Medulla oblongata (tissue), 1 donor: ENCODE data around the gene BANF1.

Source experiments
- DNase-seq: peaks from one replicate; pipeline ENCODE4 v3.0.0-alpha.2; 2015; ENCODE audit errors: extremely low spot score

BANF1 gene, protein sequence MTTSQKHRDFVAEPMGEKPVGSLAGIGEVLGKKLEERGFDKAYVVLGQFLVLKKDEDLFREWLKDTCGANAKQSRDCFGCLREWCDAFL

DNA sequence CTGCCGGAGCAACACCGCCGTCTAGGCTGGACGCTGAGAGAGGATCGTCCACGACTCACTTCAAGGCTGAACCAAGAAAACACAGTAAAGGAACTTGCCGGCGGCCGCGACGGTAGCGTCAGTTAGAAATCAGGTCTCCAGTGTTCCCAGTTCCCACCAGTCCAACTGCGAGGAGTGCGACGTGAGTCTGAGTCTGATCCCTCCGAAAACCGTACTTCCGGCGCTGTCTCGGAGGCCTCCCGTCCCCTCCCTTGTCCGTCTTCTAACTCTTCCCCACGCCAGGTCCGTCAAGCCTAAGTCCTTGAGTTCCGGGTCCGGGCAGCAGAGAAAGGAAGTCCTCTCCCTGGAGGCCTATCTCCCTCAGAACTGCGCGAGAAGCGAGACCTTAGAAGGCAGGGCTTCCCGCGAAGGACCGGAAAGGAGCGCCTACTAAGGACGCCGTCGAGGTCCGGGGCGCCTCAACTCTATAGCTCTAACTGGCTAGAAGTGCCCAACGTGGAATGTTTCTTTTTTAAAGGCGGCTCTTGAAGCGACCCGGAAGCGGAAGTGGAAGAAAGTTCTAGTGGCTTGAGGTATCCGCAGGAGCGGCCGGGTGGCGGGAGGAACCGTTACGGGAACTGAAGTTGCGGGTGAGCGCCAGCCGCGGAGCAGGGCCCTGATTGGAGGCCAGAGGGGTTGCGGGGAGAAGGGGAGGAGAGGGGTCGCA is at the start of gene BANF1, which contains the start of gene EIF1AD:
Gene BANF1, plus strand, starts transcription at position 562 of the 706 bp plus-strand sequence. CDS start 748 bp downstream, outside the sequence.
Gene EIF1AD, minus strand, starts transcription at position 216 of the 706 bp plus-strand sequence. CDS start 1,768 bp downstream, outside the sequence.
- DNase-seq: peak; percentile 98

DNA sequence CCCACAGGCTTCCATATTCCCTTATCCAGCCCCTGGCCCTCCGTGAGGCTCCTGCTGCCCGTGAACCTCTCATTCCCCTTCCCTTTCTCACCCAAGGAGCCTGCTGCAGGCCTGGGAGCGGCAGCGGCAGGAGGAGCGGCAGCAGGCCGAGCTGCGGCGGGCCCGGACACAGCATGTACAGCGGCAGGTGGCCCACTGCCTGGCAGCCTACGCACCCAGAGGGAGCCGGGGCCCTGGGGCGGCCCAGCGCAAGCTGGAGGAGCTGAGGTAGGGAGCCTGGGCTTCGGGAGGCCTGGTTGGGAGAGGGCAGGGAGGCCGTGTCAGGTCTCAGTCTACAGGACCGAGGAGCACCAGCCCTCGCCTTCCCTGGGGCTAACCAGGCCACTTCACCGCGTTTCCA is 48.8 kb upstream of the BANF1 start:
- DNase-seq: no peak

DNA sequence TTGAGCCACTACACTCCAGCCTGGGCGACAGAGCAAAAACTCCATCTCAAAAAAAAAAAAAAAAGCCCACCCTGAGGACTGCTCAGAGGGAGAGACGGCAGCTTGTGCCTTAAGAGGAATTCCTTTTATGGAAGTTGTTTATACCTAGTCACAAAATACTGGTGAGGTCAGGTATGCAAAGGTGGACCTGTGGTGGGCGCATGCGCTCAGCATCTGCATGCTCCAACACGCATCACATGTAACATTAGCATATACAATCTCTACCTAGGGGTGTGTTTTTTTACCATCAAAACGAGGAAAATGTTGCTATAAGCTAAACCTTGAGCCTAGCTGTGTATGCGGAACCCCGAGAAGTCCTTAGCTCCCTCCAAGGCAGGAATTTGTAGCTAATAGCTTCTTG is 47.5 kb upstream of the BANF1 start:
- no peak for DNase-seq

DNA sequence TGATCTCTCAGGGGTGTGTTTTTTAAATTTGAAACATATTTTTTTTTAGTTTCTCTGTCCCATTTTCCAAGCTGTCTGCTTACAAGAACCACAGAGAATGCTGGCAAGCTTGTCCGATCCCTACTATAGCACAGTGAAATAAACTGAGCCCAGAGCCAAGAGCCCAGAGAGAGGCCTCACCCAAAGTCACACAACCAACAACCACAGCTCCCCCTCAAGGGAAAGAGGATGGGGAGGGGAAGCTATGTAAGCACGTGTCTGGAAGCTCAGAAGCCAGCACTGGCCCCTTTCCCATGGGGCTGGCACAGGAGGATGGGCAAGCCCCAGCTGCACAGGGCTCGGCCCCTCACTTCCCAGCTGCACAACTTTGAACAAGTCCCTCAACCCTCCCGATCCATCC is 44.0 kb upstream of the BANF1 start:
- no peak for DNase-seq

DNA sequence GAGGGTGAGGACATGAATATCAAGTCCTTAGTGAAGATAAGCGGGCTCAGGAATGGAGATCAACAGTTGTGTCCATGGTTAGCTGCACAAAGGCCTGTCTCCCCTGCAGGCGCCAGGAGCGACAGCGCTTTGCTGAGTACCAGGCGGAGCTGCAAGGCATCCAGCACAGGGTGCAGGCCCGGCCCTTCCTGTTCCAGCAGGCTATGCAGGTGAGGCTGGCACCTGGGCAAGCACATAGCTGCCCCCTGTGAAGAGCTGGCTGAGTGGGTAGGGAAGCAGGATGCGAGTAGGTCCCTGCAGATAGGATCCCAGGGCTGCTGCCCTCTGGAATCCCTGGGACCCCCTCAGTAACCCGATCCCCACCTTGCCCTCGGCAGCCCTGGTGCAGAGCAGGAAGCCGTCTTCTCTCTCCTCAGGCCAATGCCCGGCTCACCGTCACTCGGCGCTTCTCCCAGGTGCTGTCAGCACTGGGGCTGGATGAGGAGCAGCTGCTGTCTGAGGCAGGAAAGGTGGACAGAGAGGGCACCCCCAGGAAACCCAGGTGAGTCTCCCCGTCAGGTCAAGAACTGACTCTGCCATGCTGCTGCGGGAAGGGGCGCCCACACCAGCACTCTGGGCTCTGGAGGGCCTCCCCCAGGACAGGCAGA is 43.4 kb upstream of the BANF1 start:
- no peak for DNase-seq

DNA sequence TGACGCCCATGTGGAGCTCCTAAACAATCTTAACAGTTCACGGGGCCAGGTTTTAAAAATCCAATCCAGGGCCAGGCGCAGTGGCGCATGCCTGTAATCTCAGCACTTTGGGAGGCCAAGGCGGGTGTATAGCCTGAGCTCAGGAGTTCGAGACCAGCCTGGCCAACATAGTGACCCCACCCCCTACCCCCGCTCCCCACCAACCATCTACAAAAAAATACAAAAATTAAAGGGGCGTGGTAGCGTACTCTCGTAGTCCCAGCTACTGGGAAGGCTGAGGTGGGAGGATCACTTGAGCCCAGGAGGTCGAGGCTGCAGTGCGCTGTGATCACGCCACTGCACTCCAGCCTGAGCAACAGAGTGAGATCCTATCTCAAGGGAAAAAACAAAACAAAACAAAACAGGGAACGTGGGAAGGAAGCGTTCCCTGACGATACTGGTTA is 41.5 kb upstream of the BANF1 start:
- DNase-seq: no peak

DNA sequence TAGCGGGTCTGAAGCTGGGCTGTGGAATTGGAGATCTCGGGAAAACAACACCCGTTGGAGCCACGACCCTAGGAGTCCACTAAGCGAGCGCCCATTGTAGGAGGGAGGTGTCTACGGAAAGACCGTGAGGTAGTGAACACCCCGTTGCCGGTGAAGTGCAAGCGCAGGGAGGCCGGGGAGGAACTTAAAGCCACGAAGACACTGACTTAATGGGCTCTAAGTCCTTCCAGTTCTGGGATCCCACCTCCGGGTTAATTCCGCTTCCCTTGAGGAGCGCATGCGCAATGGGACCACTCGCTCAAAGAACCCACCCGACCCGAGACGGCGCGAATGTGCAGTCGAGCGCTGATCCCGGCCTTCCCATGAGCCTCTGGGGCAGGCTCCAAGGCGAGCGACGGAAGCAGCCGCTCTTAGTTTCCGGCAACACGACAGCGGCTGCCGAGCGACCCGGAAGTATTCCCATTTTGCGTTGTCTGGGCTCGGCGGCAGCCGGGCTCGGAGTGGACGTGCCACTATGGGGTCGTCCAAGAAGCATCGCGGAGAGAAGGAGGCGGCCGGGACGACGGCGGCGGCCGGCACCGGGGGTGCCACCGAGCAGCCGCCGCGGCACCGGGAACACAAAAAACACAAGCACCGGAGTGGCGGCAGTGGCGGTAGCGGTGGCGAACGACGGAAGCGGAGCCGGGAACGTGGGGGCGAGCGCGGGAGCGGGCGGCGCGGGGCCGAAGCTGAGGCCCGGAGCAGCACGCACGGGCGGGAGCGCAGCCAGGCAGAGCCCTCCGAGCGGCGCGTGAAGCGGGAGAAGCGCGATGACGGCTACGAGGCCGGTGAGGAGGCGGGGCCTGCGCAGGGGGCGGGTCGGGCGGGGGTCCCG is 40.8 kb upstream of the BANF1 start, which contains the start of gene SART1:
Gene SART1, plus strand, starts transcription at position 468 of the 874 bp plus-strand sequence. Its CDS starts 47 bp downstream, at position 515.
- DNase-seq: peak; percentile 99

DNA sequence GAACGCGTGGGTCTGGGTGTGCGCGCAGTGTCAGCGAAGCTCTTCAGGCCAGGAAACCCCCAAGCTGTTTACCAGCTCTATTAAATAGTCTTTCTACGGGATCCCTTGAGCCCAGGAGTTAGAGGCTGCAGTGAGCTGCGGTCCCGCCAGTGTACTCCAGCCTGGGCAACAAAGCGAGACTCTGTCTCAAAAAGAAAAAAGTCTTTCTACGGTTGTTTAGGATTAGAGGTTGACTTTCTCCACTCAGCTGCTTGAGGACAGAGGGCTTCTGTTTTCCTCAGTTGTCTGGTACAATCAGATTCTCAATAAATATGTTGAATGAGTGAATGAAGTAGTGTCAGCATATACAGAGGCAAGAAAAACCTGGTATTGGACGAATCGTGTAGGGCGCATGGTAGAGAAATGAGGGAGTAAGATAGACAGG is 40.1 kb upstream of the BANF1 start:
- no peak for DNase-seq

DNA sequence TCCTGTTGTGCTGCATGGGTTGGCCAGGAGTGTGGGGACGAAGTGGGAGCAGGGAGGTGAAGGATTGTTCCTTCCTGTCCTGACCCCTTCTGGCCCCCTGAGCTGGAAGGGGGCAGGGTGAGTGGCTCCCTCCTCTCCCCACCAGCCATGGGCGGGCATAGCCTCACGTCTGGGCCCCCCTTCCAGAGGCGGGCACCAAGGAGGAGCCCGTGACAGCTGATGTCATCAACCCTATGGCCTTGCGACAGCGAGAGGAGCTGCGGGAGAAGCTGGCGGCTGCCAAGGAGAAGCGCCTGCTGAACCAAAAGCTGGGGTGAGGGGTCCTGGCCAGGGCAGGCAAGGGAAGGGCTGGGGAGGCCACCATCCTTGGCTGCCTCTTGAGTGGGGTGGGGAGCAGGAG is 37.4 kb upstream of the BANF1 start:
- DNase-seq: no peak

DNA sequence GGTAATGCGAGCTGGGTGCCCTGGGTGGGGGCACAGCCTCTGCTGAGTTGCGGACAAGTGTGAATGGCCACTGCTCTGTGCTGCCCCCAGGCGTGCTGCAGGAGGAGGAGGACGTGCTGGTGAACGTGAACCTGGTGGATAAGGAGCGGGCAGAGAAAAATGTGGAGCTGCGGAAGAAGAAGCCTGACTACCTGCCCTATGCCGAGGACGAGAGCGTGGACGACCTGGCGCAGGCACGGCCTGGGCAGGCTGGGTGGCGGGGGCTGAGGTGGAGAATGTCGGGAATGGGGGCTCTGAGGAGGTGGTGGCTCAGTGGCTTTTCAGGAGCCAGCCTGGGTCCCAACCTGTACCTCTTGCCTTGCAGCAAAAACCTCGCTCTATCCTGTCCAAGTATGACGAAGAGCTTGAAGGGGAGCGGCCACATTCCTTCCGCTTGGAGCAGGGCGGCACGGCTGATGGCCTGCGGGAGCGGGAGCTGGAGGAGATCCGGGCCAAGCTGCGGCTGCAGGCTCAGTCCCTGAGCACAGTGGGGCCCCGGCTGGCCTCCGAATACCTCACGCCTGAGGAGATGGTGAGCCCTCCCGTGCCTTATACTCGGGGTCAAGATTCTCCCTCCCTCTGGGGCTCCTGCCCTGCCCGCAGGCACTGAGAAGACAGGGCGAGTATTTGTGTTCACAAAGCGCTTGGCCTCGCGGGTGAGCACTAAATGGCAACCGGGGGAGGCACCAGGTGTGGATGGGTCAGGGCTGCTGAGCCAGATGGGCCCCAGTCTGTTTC is 36.1 kb upstream of the BANF1 start:
- DNase-seq: no peak

DNA sequence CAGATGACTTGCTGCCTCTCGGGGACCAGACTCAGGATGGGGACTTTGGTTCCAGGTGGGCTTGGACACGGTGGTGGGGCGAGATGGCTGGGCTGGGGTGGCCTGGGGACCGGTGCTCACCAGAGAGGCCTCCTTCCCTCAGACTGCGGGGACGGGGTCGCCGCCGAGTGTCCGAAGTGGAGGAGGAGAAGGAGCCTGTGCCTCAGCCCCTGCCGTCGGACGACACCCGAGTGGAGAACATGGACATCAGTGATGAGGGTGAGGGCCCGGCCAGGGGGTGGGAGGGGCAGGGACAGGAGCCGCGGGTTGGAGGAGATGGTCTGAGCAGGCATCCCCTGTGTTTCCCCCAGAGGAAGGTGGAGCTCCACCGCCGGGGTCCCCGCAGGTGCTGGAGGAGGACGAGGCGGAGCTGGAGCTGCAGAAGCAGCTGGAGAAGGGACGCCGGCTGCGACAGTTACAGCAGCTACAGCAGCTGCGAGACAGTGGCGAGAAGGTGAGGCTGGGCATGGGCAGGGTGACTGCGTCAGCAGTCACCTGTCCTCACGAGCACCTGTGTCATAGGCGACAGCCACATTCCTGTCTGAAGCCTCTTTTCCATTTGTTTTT is 34.9 kb upstream of the BANF1 start:
- no peak for DNase-seq

DNA sequence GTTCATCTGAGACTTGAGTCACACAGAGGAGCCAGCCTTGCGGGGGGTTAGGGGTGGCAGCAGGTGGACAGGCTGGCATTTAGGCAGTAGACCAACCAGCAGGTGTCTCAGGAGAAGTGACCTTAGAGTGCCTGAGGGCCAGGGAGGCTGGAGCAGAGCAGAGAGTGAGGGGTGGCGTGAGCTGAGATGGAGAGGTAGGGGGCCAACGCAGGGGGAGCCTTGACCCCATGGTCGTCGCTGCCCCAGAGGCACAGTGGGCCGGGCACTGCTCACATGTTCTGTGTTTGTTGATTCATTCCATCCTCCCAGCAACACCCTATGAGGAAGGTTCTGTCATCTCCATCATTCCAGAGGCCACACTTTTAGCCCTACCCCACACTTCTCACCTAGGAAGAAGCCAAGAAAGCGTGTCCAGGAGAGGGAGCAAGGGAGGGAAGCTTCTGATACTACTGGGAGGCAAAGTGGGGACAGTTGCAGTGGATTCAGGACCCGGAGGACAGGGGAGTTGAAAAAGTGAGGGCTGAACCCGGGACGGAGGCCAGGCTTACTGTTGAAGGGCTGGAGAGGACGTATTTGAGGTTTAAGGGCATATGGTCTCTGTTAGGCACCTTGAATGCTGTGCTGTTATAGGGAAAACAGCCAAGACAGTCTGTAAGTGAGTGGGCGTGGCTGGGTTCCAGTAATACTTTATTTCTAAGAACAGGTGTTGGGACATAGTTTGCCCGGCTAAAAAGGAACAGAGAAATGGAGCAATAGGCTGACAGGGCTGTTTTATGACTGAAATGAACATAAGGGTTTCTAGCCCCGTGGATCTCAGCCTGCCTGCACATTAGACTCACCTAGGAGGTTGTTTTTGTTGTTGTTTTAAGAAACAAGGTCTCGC is 33.5 kb upstream of the BANF1 start:
- DNase-seq: no peak

DNA sequence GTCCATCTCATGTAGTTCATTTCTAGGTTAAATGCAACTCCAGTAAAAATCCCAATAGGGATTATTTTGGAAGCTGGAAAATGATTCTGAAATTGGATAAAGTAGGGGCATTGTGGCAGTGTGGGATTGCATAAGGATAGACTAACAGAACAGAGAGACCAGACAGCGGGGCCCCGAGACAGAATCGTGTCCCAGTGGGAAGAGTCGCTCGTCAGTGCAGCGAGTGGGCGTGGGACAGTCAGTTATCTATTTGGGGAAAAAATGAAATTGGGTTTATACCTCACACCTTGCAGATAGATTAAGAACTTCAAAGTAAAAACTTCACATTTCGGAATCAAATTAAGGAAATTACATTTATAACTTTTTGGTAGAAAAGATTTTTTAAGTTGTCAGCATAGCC is 30.2 kb upstream of the BANF1 start:
- no peak for DNase-seq

DNA sequence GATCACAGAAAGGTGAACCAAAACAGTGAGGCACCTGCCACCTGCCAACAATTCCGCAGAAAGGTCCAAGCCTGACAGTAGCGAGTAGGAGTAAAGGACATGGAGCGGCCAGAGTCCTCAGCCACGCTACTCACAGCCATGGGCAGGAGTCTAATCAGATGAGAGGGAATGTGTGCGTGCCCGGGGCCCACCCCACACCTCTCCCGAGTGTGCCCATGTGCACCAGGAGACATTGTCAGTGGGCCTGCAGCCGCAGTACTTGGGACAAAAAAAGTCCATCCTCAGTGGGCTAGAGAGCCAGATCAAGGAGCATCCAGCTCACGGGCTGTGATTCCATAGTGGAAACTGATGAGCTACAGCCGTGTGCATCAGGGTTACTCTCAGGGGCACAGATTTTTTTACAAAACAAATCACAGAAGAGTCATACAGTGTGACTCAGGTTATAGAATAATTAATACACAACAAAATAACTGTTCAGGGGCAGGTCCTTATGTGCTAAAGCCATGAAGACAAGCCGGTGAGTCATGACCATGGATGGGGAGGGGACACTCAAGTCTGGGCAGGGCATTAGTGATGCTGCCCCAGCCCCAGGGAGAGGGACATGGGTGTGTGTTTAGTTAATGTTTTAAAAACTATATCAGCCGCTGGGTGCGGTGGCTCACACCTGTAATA is 28.7 kb upstream of the BANF1 start:
- DNase-seq: no peak

DNA sequence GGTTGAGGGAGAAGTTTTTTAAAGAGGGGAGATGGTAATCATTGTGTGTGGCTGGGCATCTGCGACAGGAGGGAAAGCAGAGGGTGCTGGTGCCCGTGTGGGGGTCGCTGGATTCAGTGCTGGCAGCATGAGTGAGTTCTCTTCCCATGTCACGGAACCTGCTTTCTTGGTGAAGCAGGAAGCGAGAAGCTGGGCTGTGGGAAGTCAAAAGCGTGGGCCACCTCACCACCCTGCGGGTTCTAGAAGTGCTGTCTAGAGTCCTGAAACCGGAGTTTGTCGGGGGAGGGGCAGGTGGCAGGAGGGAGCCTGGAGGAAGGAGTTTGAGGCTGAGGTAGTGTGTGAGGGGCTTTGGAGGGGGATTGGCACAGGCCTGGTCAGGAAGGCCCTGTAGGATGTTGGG is 26.5 kb upstream of the BANF1 start:
- no peak for DNase-seq

DNA sequence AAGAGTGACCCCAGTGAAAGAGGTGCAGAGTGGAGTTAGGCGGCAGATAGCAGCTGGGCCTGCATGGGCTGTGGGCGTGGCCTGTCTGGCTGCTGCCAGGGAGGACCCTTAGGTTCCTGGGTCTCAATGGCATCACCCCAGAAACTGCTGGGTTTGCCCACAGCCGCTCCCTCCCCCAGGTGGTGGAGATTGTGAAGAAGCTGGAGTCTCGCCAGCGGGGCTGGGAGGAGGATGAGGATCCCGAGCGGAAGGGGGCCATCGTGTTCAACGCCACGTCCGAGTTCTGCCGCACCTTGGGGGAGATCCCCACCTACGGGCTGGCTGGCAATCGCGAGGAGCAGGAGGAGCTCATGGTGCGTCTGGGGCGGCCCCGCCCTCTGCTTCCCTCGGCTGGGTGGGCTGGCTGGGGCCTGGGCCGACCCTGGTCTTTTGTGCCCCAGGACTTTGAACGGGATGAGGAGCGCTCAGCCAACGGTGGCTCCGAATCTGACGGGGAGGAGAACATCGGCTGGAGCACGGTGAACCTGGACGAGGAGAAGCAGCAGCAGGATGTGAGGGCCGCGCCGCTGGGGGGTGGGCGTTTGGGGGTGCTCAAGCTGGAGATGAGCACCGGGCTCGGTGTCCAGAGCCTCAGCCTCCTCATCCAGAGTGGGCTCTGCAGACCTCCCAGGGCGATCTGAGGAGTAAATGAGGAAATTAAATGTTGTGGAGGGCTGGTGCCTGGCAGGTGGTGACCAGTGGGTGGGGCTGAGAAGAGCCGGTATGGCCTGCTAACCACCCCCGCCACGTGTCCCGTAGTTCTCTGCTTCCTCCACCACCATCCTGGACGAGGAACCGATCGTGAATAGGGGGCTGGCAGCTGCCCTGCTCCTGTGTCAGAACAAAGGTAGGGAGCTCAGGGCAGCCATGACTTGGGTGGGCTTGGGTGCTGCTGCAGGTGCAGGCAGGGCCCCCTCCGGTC is 25.8 kb upstream of the BANF1 start:
- no peak for DNase-seq

DNA sequence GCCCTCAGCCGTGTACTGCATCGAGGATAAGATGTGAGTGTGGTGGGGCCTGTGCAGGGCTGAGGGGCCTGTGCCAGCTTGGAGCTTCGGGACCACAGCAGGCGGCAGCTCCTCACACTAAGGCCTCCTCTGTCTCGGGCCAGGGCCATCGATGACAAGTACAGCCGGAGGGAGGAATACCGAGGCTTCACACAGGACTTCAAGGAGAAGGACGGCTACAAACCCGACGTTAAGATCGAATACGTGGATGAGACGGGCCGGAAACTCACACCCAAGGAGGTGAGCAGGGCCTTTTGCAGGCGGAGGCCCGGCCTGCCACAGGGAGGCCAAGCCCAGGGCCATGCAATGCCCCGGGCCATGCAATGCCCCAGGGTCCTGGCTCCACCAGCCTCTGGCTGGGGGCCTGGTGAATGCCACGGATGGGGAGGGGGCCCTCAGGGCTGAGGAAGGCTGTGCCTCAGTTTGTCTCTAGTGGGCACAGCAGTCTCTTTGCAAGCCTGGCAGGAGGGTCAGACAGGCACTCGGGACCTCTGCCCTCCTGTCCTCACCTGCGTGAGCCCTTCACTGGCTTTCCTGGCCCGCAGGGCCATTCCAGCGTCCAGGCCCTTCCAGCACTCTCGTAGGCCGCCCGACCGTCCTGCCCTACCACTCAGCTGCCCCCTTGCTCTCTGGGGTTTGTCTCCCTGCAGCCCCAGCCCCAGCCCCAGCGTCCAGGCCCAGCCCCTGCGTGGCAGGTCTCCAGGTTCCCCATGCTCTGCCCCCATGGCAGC is 24.5 kb upstream of the BANF1 start:
- no peak for DNase-seq
